Mesenteric fat pad (tissue), 1 donor: ENCODE measurements around the gene RAB27B. TPM values are rescaled to one million over a fixed set of nuclear protein-coding genes. Genes with fewer than 3 reads are reported as not detected.
"Not testable (repeated sequence)": the region's sequence is repeated elsewhere in the genome, so short reads cannot be mapped to it uniquely, and the experiment has no call there.

Experiments
- DNase-seq: peaks from one replicate; pipeline ENCODE4 v3.0.0-alpha.2; 2020; ENCODE audit warnings: low spot score
- total RNA-seq: library from RNA; stranded (reverse); fragmentation: NEBNext Ultra II Directional; extraction: Animal tissue kit (Norgen Biotek cat#: 25700); gene quantifications from one replicate; pipeline ENCODE4 v1.2.1, GENCODE V29; 2021
- donor health status: DM: yes; HTN: yes; CAD: no.

The RAB27B gene
- total RNA-seq, 1 donor from 2014 or later: 0.93 TPM

DNA sequence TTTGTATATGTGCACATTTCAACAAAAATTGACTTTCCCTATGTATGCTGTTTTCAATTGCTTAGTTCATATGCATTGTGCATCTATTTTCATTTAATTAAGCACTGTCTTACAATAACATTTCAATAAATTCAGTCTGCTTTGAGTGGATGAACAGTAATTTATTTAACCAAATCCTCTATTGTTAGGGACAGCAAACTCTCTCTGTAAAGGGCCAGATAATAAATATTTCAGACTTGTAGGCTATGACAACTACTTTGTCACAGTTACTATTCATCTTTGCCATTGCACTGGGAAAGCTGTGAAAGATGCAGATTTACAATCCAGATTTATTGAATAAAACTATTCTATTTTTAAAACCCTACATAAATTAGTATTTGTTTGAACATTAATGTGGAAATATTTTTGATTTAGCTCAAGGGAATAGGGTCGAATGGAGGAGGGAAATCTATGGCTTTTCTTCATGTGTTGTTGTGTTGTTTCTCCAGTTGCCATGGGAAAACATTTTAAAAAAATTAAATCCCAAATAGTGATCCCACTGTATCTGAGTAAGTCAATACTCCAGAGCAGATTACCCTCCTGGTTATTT, 14.2 kb upstream of the RAB27B start:
- no peak for DNase-seq

GRCh38 chr18:54815086-54815485, 13.2 kb upstream of the RAB27B start:
- DNase-seq: no peak

GRCh38 chr18:54820785-54821275, 7.4 kb upstream of the RAB27B start:
- DNase-seq: not testable (repeated sequence)

DNA sequence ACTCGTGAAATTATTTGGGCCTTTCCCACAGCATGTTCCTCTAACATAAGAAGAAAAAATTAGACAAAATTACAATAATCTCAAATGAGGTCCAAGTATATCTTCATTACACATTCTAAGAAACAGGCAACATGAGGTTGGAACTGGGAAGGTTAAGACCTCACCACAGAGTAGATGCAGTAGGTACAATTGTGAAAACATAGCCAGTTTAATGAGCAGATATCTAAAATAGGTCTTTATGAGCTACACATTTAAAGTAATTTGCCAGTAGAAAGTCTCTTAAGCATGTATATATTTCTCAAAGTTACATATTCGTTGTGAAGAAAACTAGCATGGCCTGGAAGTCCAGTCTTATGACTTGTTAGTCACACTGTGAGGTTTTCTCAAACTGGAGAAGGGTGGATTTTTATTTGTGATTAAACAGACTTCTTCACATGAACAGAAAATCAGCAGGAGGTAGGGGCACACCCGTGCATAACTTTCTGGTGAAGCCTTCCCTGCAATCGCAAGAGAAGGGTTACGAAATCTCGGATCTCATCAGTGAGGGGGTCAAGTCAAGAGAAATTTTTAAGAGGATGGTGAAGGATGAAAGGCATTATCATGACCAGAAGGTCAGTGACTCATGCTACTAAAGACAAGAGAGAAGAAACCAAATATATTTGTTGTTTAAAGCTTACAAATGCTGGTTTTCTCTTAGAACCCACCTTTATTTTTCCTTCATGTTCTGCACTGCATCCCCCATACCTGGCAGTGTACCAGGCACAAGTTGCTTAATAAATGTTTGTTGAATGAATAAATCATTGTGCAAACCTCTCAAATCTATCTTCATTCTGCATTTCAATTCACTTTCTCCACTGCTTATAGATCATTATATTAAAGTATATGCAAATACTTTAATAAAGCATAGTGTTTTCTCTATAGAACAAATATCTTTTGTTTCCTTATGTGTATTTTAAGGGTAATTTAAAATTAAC, 5.1 kb upstream of the RAB27B start:
- DNase-seq: no peak

DNA sequence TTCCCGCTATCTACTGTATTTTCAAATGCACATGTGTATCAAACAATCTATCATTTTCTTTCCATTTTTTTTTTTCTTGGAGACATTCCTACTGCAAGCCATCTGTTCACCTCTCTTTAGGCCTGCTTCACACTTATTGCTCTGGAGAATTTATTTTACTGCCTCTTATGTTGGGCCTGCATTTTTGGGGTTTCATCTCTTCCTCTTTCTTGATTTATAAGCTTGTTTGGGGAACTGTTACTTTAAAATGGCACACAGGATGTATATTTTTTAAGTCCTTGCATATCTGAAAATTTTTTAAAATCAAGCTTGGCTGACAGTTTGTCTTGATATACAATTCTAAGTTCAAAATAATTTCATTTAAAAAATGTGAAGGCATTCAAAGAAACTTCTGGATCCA, 3.5 kb upstream of the RAB27B start:
- DNase-seq: no peak

GRCh38 chr18:54825601-54826344, 2.5 kb upstream of the RAB27B start:
- no peak for DNase-seq

DNA sequence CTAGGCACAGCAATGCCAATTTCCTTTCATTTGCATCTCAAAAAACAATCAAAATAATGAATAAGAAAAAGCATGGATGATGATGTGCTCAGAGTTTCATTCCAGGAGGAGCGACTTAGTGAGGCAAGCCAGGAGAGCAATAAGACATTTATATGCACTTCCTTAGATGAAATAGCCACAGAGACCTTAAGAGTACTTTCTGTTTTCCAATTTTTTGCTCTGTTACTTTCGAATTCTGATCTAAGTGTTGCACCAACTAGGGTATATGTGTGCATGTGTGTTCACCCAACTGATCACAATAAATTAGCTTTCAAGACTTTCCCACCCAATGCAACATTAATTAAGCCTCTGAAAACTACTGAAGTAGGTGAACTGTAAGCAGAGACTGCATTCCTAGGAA, 709 bp downstream of the RAB27B start:
- DNase-seq: no peak

GRCh38 chr18:54829856-54830255, 1.6 kb downstream of the RAB27B start:
- no peak for DNase-seq

GRCh38 chr18:54830260-54830659, 2.0 kb downstream of the RAB27B start:
- no peak for DNase-seq

GRCh38 chr18:54830866-54831265, 2.6 kb downstream of the RAB27B start:
- DNase-seq: no peak

DNA sequence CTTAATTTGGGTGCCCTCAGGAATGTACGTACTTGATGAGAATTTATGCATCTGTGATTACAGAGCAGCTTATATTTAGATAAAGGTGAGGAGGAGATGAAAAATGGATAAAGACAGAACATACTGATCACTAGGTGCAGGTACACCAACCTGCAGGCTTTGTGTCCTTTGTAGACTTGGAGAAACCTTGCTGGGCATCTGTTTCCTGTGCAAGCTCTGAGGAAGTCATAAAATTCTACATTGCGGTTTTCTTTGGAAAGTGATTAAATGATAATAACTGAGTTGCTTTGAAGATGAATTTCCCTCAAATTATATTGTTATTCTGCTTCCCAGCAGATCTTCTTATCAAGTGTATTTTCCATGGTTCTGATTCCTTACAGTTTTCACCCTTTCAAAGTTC, 7.7 kb downstream of the RAB27B start:
- DNase-seq: no peak

DNA sequence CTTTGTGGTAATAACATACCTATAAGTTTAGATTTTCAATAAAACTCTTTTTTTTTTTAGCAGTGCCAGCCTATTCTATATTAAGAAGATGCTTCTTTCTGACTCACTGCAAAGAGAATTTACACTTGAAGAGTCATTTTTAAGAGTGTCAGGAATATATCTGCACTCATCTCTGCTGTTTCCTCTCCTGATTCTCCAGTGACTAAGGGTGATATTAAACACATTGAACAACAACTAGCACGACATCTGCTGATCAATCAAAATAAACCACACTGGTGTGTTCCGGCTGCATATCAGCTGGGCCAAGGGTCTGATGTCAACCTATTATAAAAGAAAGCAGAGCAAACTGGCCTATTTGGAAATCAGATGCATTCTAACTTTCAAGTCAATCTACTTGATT, 15.0 kb downstream of the RAB27B start:
- no peak for DNase-seq

DNA sequence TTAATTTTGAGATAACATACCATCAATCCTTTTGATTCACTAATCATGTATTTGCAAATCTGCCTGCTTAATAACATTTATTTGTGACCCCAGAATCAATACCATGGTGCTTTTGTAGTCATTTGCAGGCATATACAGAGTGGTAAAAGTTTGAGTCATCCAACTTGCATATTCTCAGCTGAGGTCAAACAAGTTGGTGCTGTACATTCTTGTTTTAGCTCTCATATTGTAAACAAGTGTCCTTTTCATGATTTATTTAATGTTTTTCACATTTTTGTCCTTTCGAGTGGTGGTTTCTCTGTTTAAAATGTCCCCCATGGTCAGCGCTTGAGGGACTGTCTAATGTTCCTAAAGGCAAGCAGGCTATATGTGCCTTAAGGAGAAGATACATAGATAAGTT, 17.5 kb downstream of the RAB27B start:
- no peak for DNase-seq

GRCh38 chr18:54848121-54848520, 19.8 kb downstream of the RAB27B start:
- no peak for DNase-seq

GRCh38 chr18:54849683-54850082, 21.4 kb downstream of the RAB27B start:
- no peak for DNase-seq

DNA sequence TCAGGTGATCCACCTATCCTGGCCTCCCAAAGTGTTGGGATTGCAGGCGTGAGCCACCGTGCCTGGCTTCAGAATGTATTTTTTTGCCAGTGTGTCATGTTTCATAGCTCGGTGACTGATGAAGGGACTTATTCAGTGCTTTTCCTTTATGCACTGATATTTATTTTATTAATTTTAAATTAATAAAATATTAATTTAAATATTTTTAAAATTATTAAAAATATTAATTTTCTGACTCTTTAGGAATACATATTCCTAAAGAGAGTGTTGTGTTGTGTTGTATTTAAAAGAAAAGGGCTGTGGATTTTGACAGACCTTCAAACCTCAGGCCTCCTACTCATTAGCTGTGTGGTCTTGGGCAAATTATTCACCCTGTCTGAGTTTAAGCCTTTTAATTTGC, 22.3 kb downstream of the RAB27B start:
- DNase-seq: no peak

DNA sequence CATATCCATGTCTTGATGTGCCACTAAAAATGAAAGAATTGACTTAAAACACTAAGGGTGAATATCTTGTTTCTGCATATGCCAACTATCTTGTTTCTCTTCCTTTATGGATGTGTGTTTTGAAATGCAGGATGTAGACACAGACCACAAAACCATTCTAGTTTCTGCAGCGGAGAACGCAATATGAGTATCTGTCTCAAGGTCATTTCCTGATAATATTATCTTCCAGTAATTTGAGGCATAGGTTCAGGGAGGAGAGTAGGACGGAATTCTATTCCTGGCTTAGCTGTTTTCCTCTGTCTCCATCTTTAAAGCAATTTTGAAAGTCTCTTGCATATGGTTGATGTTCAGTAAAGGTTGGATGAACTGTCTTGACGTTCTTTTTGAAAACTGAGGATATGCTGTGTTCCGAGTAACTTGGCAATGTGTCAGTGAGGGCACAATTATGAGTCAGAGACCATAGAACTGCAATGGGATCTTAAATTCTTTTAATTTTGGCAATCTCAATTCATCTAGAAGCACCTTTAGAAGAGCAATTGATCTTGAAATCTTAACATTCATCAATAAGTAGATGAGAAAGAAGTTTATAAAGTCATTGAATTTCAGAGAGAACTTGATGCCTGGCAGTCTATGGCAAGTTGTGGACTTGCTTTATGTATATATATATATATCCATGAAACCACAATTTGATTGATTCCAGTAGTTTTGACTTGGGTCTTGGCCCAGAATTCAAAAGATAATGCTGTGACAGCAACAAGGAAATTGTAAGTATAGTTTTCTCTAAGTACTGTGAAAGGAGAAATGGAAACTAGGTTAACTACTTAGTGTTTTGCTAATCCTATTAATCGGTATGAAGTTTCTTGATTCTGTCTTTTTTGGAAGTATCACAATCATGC, 24.8 kb downstream of the RAB27B start:
- no peak for DNase-seq

DNA sequence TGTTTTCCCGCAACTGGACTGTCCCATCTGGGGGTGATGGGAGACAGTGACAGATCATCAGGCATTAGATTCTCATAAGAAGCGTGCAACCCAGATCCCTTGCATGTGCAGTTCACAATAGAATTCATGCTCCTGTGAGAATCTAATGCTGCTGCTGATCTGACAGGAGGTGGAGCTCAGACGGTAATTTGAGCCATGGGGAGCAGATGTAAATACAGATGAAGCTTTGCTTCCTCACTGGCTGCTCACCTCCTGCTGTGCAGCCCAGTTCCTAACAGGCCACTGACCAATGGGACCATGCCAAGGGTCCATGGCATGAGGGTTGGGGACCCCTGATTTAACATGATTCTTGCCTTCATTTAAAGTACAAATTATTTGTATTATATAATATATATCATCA, 26.8 kb downstream of the RAB27B start:
- DNase-seq: not testable (repeated sequence)

GRCh38 chr18:54856105-54856646, 27.9 kb downstream of the RAB27B start:
- DNase-seq: no peak

GRCh38 chr18:54857499-54857898, 29.2 kb downstream of the RAB27B start:
- no peak for DNase-seq
